HFF-Myc (cell line): ENCODE measurements around the gene CT55.
"Not testable (repeated sequence)": the region's sequence is repeated elsewhere in the genome, so short reads cannot be mapped to it uniquely, and the experiment has no call there.

ENCODE experiments used
- DNase-seq: peaks from one replicate; pipeline ENCODE4 v3.0.0-alpha.2; 2011; ENCODE audit warnings: low read depth; ENCODE audit errors: extremely low read depth
- H3K4me3 ChIP-seq: replicated peaks from 2 replicates; pipeline ENCODE4 v1.5.1; 2011; ENCODE audit warnings: low read depth, mild to moderate bottlenecking, control low read depth, low read length
- TF ChIP-seq, protein P1 (sequence below): IDR thresholded peaks from 2 replicates; pipeline ENCODE4 v1.5.1; 2012; ENCODE audit warnings: mild to moderate bottlenecking, low read depth, low read length, control low read depth; ENCODE audit errors: missing control alignments

CT55 gene

DNA sequence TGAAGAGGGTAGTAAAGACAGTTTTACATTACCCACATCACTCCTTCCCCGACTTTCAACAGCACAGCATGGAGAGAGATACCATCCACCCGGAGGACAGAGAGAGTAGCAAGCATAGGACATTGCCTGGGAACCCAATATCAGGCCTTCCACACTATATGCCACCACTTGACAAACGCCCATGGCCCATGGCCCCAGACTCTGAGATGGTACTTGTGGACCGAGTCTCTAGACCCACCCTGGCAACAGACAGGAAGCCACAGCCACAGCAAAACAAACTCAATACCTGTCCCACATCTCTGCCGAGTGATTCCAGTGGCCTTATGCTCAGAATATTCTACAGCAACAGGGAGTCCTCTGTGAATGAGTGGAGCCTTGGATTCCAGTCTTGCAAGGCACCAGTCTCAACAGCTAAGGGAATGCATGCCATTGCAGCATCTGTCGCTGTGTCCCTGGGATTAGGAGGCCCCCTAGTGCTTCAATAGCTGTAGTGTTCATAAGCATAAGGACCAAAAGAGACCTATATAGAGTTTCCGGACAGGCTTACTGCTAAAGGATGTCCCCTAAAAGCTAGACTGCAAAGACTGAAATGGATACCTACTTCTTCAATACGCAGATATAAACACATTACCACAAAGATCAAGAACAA lies 14.7 kb upstream of the CT55 start:
- H3K4me3 ChIP-seq, result no peak overlapping the region
- TF ChIP-seq, protein P1, sequence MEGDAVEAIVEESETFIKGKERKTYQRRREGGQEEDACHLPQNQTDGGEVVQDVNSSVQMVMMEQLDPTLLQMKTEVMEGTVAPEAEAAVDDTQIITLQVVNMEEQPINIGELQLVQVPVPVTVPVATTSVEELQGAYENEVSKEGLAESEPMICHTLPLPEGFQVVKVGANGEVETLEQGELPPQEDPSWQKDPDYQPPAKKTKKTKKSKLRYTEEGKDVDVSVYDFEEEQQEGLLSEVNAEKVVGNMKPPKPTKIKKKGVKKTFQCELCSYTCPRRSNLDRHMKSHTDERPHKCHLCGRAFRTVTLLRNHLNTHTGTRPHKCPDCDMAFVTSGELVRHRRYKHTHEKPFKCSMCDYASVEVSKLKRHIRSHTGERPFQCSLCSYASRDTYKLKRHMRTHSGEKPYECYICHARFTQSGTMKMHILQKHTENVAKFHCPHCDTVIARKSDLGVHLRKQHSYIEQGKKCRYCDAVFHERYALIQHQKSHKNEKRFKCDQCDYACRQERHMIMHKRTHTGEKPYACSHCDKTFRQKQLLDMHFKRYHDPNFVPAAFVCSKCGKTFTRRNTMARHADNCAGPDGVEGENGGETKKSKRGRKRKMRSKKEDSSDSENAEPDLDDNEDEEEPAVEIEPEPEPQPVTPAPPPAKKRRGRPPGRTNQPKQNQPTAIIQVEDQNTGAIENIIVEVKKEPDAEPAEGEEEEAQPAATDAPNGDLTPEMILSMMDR, result peak; percentile 44
- DNase-seq, result peak; percentile 22

DNA sequence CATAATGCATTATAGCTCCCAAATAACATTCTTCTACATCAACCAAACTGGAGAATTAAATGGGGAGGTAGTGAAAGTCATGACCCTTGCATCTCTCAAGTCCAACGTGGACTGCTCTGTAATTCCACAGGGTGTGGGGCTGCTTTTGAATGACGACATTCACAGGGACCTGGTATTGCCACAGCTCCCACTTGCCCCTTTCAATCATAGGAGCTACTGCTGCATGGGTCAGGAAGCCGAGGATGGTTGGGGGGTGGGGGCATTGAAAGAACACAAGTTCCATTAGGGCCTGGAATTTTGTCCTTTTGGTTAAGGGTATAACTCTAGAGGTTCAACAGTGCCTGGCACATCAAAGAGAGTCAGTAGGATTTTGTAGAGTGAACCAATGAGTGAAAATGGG lies 7.4 kb upstream of the CT55 start:
- no peak overlapping the region for H3K4me3 ChIP-seq
- TF ChIP-seq, protein P1, result no peak
- no peak for DNase-seq

- no peak for DNase-seq
- TF ChIP-seq, protein P1, result no peak
- H3K4me3 ChIP-seq, result no peak overlapping the region
These were observed 730 bp downstream of the CT55 start for GRCh38 chrX:135170468-135170867.

GRCh38 chrX:135169534-135169933 lies 1.7 kb downstream of the CT55 start:
- DNase-seq, H3K4me3 ChIP-seq: not testable (repeated sequence)

DNA sequence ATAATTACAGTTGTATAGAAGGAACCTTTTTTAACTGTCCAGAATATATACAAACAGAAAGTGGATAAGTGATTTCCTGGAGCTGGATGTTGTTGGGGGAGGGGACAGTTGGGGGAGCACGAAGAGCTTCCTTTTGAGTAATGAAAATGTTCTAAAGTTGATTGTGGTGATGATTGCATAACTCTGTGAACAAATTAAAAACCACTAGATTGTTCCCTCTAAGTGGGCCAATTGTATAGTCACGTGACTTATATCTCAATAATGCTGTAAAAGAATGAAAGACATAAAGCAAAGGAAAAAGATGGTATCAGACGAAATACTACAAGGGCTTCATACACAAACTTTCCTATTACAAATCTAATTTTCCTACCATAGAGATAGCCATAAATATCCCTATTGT lies 2.7 kb downstream of the CT55 start:
- no peak overlapping the region for H3K4me3 ChIP-seq
- DNase-seq, result no peak
- TF ChIP-seq, protein P1, result no peak

- DNase-seq, H3K4me3 ChIP-seq: not testable (repeated sequence)
These were observed 16.5 kb downstream of the CT55 start for GRCh38 chrX:135154688-135155087.

DNA sequence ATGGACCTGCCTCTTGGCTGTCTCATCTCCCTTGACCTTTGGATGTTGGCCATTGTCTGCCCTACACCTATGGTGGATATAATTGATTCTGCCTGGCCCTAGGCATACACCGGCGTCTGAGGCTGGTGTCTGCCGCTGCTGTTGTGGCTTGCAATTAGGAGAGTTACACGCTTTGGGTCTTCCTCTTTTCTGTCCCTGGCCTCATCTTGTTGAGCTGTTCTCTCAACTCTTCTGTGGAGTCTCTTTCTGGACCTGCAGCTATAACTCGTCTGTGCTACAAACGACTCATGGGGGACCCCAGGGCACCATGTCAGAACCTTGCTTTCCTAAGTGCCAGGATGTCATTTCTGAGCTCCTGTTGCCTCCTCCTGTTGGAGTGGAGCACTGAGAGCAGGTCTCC lies 45.1 kb downstream of the CT55 start:
- H3K4me3 ChIP-seq, DNase-seq: not testable (repeated sequence)

GRCh38 chrX:135120056-135120576 lies 51.1 kb downstream of the CT55 start, which contains the start of gene ETDB:
Gene ETDB (minus strand): TSS chrX:135120526. CDS start chrX:135119261, 1,265 bp downstream.
- H3K4me3 ChIP-seq, DNase-seq: not testable (repeated sequence)

DNA sequence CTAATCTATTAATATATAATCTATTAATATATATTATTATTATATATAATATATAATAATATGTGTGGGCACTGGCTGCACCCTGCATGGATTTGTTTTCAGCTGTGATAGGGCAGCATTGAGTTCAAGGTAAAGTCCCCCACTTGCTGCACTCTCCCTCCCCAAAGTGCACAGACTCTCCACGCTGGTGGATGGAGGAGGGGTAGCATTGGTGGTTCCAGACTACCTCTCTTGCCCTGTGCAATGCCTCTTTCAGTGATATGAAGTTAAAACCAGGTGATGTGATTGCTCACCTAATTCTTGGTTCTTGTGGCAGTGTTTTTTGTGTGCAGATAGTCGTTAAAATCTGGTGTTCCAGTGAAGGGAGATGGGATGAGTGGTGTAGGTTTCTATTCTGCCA lies 55.1 kb downstream of the CT55 start:
- not testable (repeated sequence) for DNase-seq, H3K4me3 ChIP-seq
